Lung (tissue), 12 donors: Measurements from ENCODE around the gene BRINP1. TPM values are rescaled to one million over a fixed set of nuclear protein-coding genes. Genes with fewer than 3 reads are reported as not detected.

Experiments used
- ATAC-seq: fragments of 200-7000 bp; cut with Tn5 transposase; one replicate; pipeline ENCODE4 v1.9.1; 2020; ENCODE audit warnings: moderate number of reproducible peaks; ENCODE audit not compliant: insufficient read depth, low FRiP score
- DNase-seq, 3 donors: peaks; one replicate each; pipeline ENCODE4 v3.0.0-alpha.2; 2013 to 2017
- H3K27ac ChIP-seq, 2 donors: one replicate each; pipeline ENCODE4 v1.5.1; 2013; ENCODE audit warnings: mild to moderate bottlenecking in 2 of 2, moderate library complexity in 2 of 2, control low read depth in 1 of 2, inconsistent platforms in 1 of 2, low read depth in 1 of 2, low read length in 1 of 2
- H3K27me3 ChIP-seq, 3 donors: one replicate each; pipeline ENCODE4 v1.5.1; 2013; ENCODE audit warnings: low read length in 2 of 3; ENCODE audit not compliant: control insufficient read depth in 3 of 3, insufficient read depth in 3 of 3
- H3K36me3 ChIP-seq, 4 donors: one replicate each; pipeline ENCODE4 v1.5.1; 2013; ENCODE audit warnings: low read length in 4 of 4, mild to moderate bottlenecking in 1 of 4, moderate library complexity in 1 of 4; ENCODE audit not compliant: control insufficient read depth in 4 of 4, insufficient read depth in 4 of 4
- H3K4me1 ChIP-seq, 5 donors: one replicate each; pipeline ENCODE4 v1.5.1; 2013; ENCODE audit warnings: low read length in 5 of 5, mild to moderate bottlenecking in 2 of 5, moderate library complexity in 1 of 5; ENCODE audit not compliant: control insufficient read depth in 5 of 5, insufficient read depth in 5 of 5
- H3K4me3 ChIP-seq: one replicate; pipeline ENCODE4 v1.5.1; 2013; ENCODE audit warnings: mild to moderate bottlenecking, control low read depth, moderate library complexity
- H3K9ac ChIP-seq, 2 donors: one replicate each; pipeline ENCODE4 v1.5.1; 2013; ENCODE audit warnings: low read length in 2 of 2, control low read depth in 1 of 2; ENCODE audit not compliant: insufficient read depth in 1 of 2
- H3K9me3 ChIP-seq, 4 donors: one replicate each; pipeline ENCODE4 v1.5.1; 2013; ENCODE audit warnings: low read length in 3 of 4, mild to moderate bottlenecking in 1 of 4, moderate library complexity in 1 of 4; ENCODE audit not compliant: control insufficient read depth in 4 of 4, insufficient read depth in 3 of 4
- CTCF ChIP-seq: IDR thresholded peaks from 2 replicates; pipeline ENCODE4 v1.5.1; 2012; ENCODE audit warnings: mild to moderate bottlenecking; ENCODE audit errors: control extremely low read depth, extremely low read depth
- WGBS, 2 donors: extraction: QIAGEN DNeasy Blood & Tissue Kit; methylation state at CpG; one replicate each; pipeline ENCODE4 v1.1.7; 2013; 5-methylcytosine and 5-hydroxymethylcytosine counted together
- polyA plus RNA-seq, 2 donors: library from polyadenylated mRNA; stranded (reverse); fragments of 200-250 nt; gene quantifications; one replicate each; pipeline ENCODE4 v1.2.1, GENCODE V29; 2013
- total RNA-seq, 2 donors: library from RNA; depleted of rRNA in 1 of 2; stranded (reverse); fragments of >200 nt in 1 of 2; gene quantifications; one replicate each; pipeline ENCODE4 v1.2.1, GENCODE V29; 2014 to 2021
- donor health status: control.
- donor health status: control.
- donor health status: Bipolar disorder and iron deficiency.
- donor health status: healthy.
- donor health status: DM: yes; HTN: yes; CAD: no.

BRINP1 gene
- total and polyA plus RNA-seq, 4 donors, result 0.14 to 1.4 (median 0.42) TPM

- no peak overlapping the region for H3K27ac ChIP-seq
- no peak overlapping the region for H3K9ac ChIP-seq
- DNase-seq, result no peak
- peaks cover 0 to 11% (median 0%) of the 10 kb centered on the region in 5 donors for H3K4me1 ChIP-seq
- no peaks in the 10 kb centered on the region for H3K36me3 ChIP-seq
- H3K4me3 ChIP-seq, result no peak overlapping the region
- H3K27me3 ChIP-seq, result peaks cover 0 to 38% (median 14%) of the 10 kb centered on the region in 3 donors
- no peak for ATAC-seq
- 54 to 67% methylated on average over 9 of the region's 9 CpGs for WGBS, 2 donors
- TF ChIP-seq CTCF, result no peak
- H3K9me3 ChIP-seq, result peaks cover 0 to 18% (median 0%) of the 10 kb centered on the region in 4 donors
These were observed 2.1 kb downstream of the BRINP1 start for GRCh38 chr9:119366909-119367682.

GRCh38 chr9:119365291-119366027 is 3.8 kb downstream of the BRINP1 start:
- no peak for TF ChIP-seq CTCF
- Histone ChIP-seq H3K27me3 (peaks cover 0 to 35% (median 14%) of the 10 kb centered on the region in 3 donors), H3K9ac (no peak overlapping the region), H3K27ac (no peak overlapping the region), H3K9me3 (peaks cover 0 to 18% (median 0%) of the 10 kb centered on the region in 4 donors), H3K4me1 (peaks cover 0 to 11% (median 0%) of the 10 kb centered on the region in 5 donors), H3K36me3 (no peaks in the 10 kb centered on the region), H3K4me3 (no peak overlapping the region)
- DNase-seq (peak; percentile 7 to 33 (median 10)), ATAC-seq (no peak)
- 13 to 15% methylated on average over 9 of the region's 9 CpGs for WGBS, 2 donors

- 58 to 63% methylated on average over 5 of the region's 5 CpGs for WGBS, 2 donors
- no peak for DNase-seq
- H3K4me3 ChIP-seq, result no peak overlapping the region
- H3K9ac ChIP-seq, result no peak overlapping the region
- H3K4me1 ChIP-seq, result no peaks in the 10 kb centered on the region
- ATAC-seq, result no peak
- H3K27ac ChIP-seq, result no peak overlapping the region
- no peaks in the 10 kb centered on the region for H3K36me3 ChIP-seq
- H3K9me3 ChIP-seq, result no peaks in the 10 kb centered on the region
- no peak for TF ChIP-seq CTCF
- H3K27me3 ChIP-seq, result no peaks in the 10 kb centered on the region
These were observed 9.0 kb downstream of the BRINP1 start for GRCh38 chr9:119360237-119360636.
